HFF-Myc (cell line): Measurements from ENCODE around the gene RAN.

Experiments used
- DNase-seq: peaks from one replicate; pipeline ENCODE4 v3.0.0-alpha.2; 2011; ENCODE audit warnings: low read depth; ENCODE audit errors: extremely low read depth
- H3K4me3 ChIP-seq: replicated peaks from 2 replicates; pipeline ENCODE4 v1.5.1; 2011; ENCODE audit warnings: low read depth, mild to moderate bottlenecking, control low read depth, low read length
- CTCF ChIP-seq: IDR thresholded peaks from 2 replicates; pipeline ENCODE4 v1.5.1; 2012; ENCODE audit warnings: mild to moderate bottlenecking, low read depth, low read length, control low read depth; ENCODE audit errors: missing control alignments

RAN gene

GRCh38 chr12:130909111-130909510, 37.2 kb downstream of the RAN start:
- no peak for DNase-seq
- H3K4me3 ChIP-seq: no peak overlapping the region
- no peak for TF ChIP-seq CTCF

DNA sequence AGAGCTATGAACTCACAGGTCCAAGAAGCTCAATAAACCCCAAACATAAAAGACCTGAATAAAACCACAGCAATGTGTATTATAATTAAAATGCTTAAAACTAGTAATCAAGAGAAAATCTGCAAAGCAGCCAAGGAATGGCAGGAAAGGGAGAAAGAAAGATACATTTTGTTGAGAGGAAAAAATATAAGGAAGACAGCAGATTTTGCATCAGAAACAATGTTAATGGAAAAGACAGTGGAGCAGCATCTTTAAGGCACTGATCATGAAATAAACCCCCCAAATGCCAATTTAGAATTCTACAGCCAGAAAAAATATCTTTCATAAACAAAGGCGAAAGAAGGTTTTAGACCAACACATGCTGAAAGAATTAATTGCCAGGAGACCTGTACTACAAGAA, 39.3 kb downstream of the RAN start:
- DNase-seq: no peak
- no peak overlapping the region for H3K4me3 ChIP-seq
- TF ChIP-seq CTCF: no peak

DNA sequence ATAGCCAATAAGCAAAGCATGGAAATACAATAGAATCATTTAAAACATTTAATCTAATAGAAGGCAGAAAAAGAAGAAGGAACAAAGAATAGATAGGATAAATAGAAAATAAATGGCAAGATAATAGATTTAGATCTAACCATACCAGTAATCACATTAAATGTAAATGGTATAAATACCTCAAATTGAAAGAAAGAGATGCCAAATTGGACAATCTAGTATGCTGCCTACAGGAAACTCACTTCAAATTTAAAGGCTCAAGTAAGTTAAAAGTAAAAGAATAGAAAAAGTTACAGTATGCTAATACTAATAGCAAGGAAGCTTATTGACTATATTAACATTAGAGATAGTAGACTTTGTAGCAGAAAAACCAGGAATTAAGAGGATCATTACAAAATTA, 40.1 kb downstream of the RAN start:
- H3K4me3 ChIP-seq: no peak overlapping the region
- TF ChIP-seq CTCF: no peak
- DNase-seq: no peak

- DNase-seq: no peak
- H3K4me3 ChIP-seq: no peak overlapping the region
- TF ChIP-seq CTCF: peak; percentile 79
Observed at GRCh38 chr12:130916241-130916911, 44.5 kb downstream of the RAN start.

DNA sequence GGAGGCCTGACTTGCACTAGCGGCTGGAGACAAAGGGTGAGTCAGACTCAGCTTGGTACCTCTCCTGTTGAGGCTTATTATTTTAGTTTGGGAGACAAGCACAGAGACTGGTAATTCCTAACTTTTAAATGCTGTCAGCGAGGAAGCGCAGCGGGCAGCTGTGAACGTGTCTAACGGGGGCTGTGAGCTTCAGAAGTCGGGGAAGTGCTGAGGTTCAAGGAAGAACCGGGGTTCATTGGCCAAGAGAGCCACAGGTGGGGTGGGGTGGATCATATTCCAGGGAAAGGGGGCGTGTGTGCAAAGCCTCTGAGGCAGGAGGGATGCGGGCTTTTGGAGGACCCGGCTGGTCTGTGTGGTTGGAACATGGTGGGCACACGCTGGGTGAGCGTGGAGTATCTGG, 45.7 kb downstream of the RAN start:
- no peak for TF ChIP-seq CTCF
- DNase-seq: no peak
- H3K4me3 ChIP-seq: no peak overlapping the region

- no peak for DNase-seq
- no peak for TF ChIP-seq CTCF
- no peak overlapping the region for H3K4me3 ChIP-seq
Observed at GRCh38 chr12:130919086-130919485, 47.2 kb downstream of the RAN start.
